Trophoblast cell (in vitro differentiated cells and primary cell): ENCODE measurements around the gene LYPD4.

Experiments used
- DNase-seq, 2 donors: peaks; one replicate each; pipeline ENCODE4 v3.0.0-alpha.2; 2016
- H2AFZ ChIP-seq: 2 replicates; pipeline ENCODE4 v1.6.1; 2013; ENCODE audit warnings: low read length, moderate library complexity, mild to moderate bottlenecking; ENCODE audit not compliant: insufficient read depth, poor library complexity
- H2AK5ac ChIP-seq: 2 replicates; pipeline ENCODE4 v1.6.1; 2013; ENCODE audit warnings: mild to moderate bottlenecking, low read length
- H2BK120ac ChIP-seq: 2 replicates; pipeline ENCODE4 v1.6.1; 2013; ENCODE audit warnings: low read length, mild to moderate bottlenecking, moderate library complexity; ENCODE audit not compliant: insufficient read depth, poor library complexity
- H2BK12ac ChIP-seq: 2 replicates; pipeline ENCODE4 v1.6.1; 2013; ENCODE audit warnings: mild to moderate bottlenecking, low read length, moderate library complexity
- H2BK5ac ChIP-seq: 2 replicates; pipeline ENCODE4 v1.6.1; 2013; ENCODE audit warnings: low read length, low read depth, moderate library complexity, mild to moderate bottlenecking; ENCODE audit not compliant: poor library complexity
- H3K14ac ChIP-seq: 2 replicates; pipeline ENCODE4 v1.6.1; 2013; ENCODE audit warnings: mild to moderate bottlenecking, low read length
- H3K18ac ChIP-seq: 2 replicates; pipeline ENCODE4 v1.6.1; 2013; ENCODE audit warnings: mild to moderate bottlenecking, low read length
- H3K23ac ChIP-seq: 2 replicates; pipeline ENCODE4 v1.6.1; 2013; ENCODE audit warnings: low read length
- H3K27ac ChIP-seq: 2 replicates; pipeline ENCODE4 v1.5.1; 2013; ENCODE audit warnings: low read depth, mild to moderate bottlenecking, inconsistent platforms, low read length, moderate library complexity
- H3K27me3 ChIP-seq: 2 replicates; pipeline ENCODE4 v1.6.1; 2013; ENCODE audit warnings: inconsistent platforms, mild to moderate bottlenecking, low read length, moderate library complexity; ENCODE audit not compliant: insufficient read depth
- H3K36me3 ChIP-seq, 2 experiments: 1 replicate in 1 of 2; 2 replicates in 1 of 2; pipeline ENCODE4 v1.6.1; 2013; ENCODE audit warnings: low read length in 2 of 2, mild to moderate bottlenecking in 2 of 2, moderate library complexity in 1 of 2; ENCODE audit not compliant: insufficient read depth in 2 of 2, control insufficient read depth in 1 of 2
- H3K4ac ChIP-seq: 2 replicates; pipeline ENCODE4 v1.6.1; 2013; ENCODE audit warnings: low read depth, mild to moderate bottlenecking, low read length, moderate library complexity
- H3K4me1 ChIP-seq, 2 experiments: 1 replicate in 1 of 2; 2 replicates in 1 of 2; pipeline ENCODE4 v1.6.1; 2013; ENCODE audit warnings: low read length in 2 of 2, mild to moderate bottlenecking in 2 of 2, moderate library complexity in 1 of 2; ENCODE audit not compliant: insufficient read depth in 2 of 2, control insufficient read depth in 1 of 2
- H3K4me2 ChIP-seq: 2 replicates; pipeline ENCODE4 v1.6.1; 2013; ENCODE audit warnings: inconsistent platforms, mild to moderate bottlenecking, low read length, moderate library complexity
- H3K4me3 ChIP-seq: 2 replicates; pipeline ENCODE4 v1.5.1; 2013; ENCODE audit warnings: mild to moderate bottlenecking, low read depth, low read length, inconsistent platforms
- H3K79me1 ChIP-seq: one replicate; pipeline ENCODE4 v1.6.1; 2013; ENCODE audit warnings: low read length
- H3K79me2 ChIP-seq: 2 replicates; pipeline ENCODE4 v1.6.1; 2013; ENCODE audit warnings: low read length, mild to moderate bottlenecking; ENCODE audit not compliant: control insufficient read depth, insufficient read depth, poor library complexity
- H3K9ac ChIP-seq: 2 replicates; pipeline ENCODE4 v1.6.1; 2013; ENCODE audit warnings: mild to moderate bottlenecking, low read length
- H3K9me3 ChIP-seq: 2 replicates; pipeline ENCODE4 v1.6.1; 2013; ENCODE audit warnings: low read depth, mild to moderate bottlenecking, control low read depth, inconsistent platforms, low read length; ENCODE audit not compliant: insufficient read depth
- H4K12ac ChIP-seq: 2 replicates; pipeline ENCODE4 v1.6.1; 2013; ENCODE audit warnings: low read depth, mild to moderate bottlenecking, low read length, moderate library complexity
- H4K8ac ChIP-seq: 2 replicates; pipeline ENCODE4 v1.6.1; 2013; ENCODE audit warnings: low read depth, mild to moderate bottlenecking, low read length, moderate library complexity
- H4K91ac ChIP-seq: one replicate; pipeline ENCODE4 v1.6.1; 2013; ENCODE audit warnings: low read depth, mild to moderate bottlenecking, low read length, moderate library complexity
- WGBS: extraction: QIAGEN DNeasy Blood & Tissue Kit; methylation state at CpG from one replicate; pipeline ENCODE4 v1.1.7; 2013; ENCODE audit warnings: missing lambda C conversion rate; ENCODE audit not compliant: insufficient read length, insufficient coverage; ENCODE audit errors: extremely low coverage; 5-methylcytosine and 5-hydroxymethylcytosine counted together

Gene LYPD4

GRCh38 chr19:41850381-41850780, 5.9 kb upstream of the LYPD4 start:
- Histone ChIP-seq H2BK12ac (no peak overlapping the region), H3K9ac (no peak overlapping the region), H3K4me3 (no peak overlapping the region), H4K8ac (no peak overlapping the region), H2BK5ac (no peak overlapping the region), H3K79me2 (no peaks in the 10 kb centered on the region), H3K79me1 (no peaks in the 10 kb centered on the region), H2AFZ (no peak overlapping the region), H2BK120ac (no peak overlapping the region), H3K14ac (no peak overlapping the region), H3K18ac (no peak overlapping the region), H4K91ac (no peak overlapping the region), H3K4ac (no peak overlapping the region), H3K27ac (no peak overlapping the region), H3K23ac (no peak overlapping the region), H3K27me3 (no peaks in the 10 kb centered on the region), H4K12ac (no peak overlapping the region), H3K36me3 (no peaks in the 10 kb centered on the region), H3K4me1 (no peaks in the 10 kb centered on the region), H3K9me3 (no peaks in the 10 kb centered on the region), H2AK5ac (no peak overlapping the region), H3K4me2 (no peak overlapping the region)
- no CpG with 5 or more reads among the region's 5 CpGs for WGBS
- no peak for DNase-seq

- Histone ChIP-seq H2AFZ (no peak overlapping the region), H2BK12ac (no peak overlapping the region), H3K27ac (no peak overlapping the region), H2BK120ac (no peak overlapping the region), H3K79me1 (no peaks in the 10 kb centered on the region), H4K8ac (no peak overlapping the region), H2AK5ac (no peak overlapping the region), H3K9ac (no peak overlapping the region), H3K18ac (no peak overlapping the region), H4K12ac (no peak overlapping the region), H3K23ac (no peak overlapping the region), H2BK5ac (no peak overlapping the region), H3K36me3 (no peaks in the 10 kb centered on the region), H3K4ac (no peak overlapping the region), H4K91ac (no peak overlapping the region), H3K4me2 (no peak overlapping the region), H3K27me3 (no peaks in the 10 kb centered on the region), H3K9me3 (peaks cover 2% of the 10 kb centered on the region), H3K4me1 (no peaks in the 10 kb centered on the region), H3K14ac (no peak overlapping the region), H3K4me3 (no peak overlapping the region), H3K79me2 (no peaks in the 10 kb centered on the region)
- WGBS = no CpG with 5 or more reads among the region's 2 CpGs
- no peak for DNase-seq
Measured at GRCh38 chr19:41849067-41849466, 4.6 kb upstream of the LYPD4 start.

- Histone ChIP-seq H3K14ac (no peak overlapping the region), H3K4me2 (no peak overlapping the region), H3K27ac (no peak overlapping the region), H3K36me3 (no peaks in the 10 kb centered on the region), H3K18ac (no peak overlapping the region), H3K79me1 (no peaks in the 10 kb centered on the region), H3K9me3 (peaks cover 2% of the 10 kb centered on the region), H3K23ac (no peak overlapping the region), H4K12ac (no peak overlapping the region), H3K4me1 (no peaks in the 10 kb centered on the region), H3K4ac (no peak overlapping the region), H2BK12ac (no peak overlapping the region), H3K27me3 (no peaks in the 10 kb centered on the region), H3K9ac (no peak overlapping the region), H2AK5ac (no peak overlapping the region), H2BK5ac (no peak overlapping the region), H4K91ac (no peak overlapping the region), H2AFZ (no peak overlapping the region), H3K4me3 (no peak overlapping the region), H3K79me2 (no peaks in the 10 kb centered on the region), H2BK120ac (no peak overlapping the region), H4K8ac (no peak overlapping the region)
- no peak for DNase-seq
- WGBS = no CpG with 5 or more reads among the region's 6 CpGs
Measured at GRCh38 chr19:41848666-41849065, 4.2 kb upstream of the LYPD4 start.

DNA sequence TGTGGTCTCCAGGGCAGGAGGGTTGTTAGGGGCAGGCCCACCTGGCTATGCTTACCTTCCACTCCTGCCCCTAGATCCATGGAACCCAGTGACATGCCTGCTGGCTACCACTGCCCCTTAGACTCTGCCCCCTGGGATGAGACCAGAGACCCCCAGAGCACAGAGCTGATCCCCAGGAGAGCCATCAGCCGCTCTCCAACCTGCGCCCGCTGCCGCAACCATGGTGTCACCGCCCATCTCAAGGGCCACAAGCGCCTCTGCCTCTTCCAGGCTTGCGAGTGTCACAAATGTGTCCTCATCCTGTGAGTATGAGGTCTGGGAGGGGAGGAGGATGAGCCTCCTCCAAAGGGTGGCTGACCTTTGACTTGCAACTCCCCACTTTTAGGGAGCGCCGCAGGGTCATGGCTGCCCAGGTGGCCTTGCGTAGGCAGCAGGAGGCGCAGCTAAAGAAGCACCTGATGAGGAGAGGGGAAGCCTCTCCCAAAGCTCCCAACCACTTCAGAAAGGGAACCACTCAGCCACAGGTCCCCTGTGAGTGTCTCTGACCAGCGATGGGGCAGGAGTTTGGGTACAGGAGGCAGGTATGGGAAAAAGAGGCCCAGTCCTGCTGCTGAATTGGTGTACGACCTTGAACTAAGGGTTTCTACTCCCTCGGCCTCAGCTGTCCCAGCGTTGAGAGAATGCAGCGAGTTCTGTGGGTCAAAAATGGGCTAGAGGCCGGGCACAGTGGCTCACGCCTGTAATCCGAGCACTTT, 3.0 kb upstream of the LYPD4 start:
- Histone ChIP-seq H4K12ac (no peak overlapping the region), H3K9me3 (peaks cover 2% of the 10 kb centered on the region), H3K23ac (no peak overlapping the region), H2AK5ac (no peak overlapping the region), H2AFZ (no peak overlapping the region), H2BK5ac (no peak overlapping the region), H3K4me2 (no peak overlapping the region), H3K14ac (no peak overlapping the region), H3K36me3 (no peaks in the 10 kb centered on the region), H2BK120ac (no peak overlapping the region), H3K79me1 (no peaks in the 10 kb centered on the region), H2BK12ac (no peak overlapping the region), H3K18ac (no peak overlapping the region), H3K4me3 (no peak overlapping the region), H3K27ac (no peak overlapping the region), H3K79me2 (no peaks in the 10 kb centered on the region), H3K27me3 (no peaks in the 10 kb centered on the region), H4K91ac (no peak overlapping the region), H4K8ac (no peak overlapping the region), H3K9ac (no peak overlapping the region), H3K4me1 (no peaks in the 10 kb centered on the region), H3K4ac (no peak overlapping the region)
- DNase-seq = no peak
- WGBS = no CpG with 5 or more reads among the region's 19 CpGs
